Measurements from ENCODE around the gene SMC3. TPM values are rescaled to one million over a fixed set of nuclear protein-coding genes. Genes with fewer than 3 reads are reported as not detected.

The SMC3 gene
- total RNA-seq, 2 experiments from 2014 or later, result 46.8 to 48.0 TPM

DNA sequence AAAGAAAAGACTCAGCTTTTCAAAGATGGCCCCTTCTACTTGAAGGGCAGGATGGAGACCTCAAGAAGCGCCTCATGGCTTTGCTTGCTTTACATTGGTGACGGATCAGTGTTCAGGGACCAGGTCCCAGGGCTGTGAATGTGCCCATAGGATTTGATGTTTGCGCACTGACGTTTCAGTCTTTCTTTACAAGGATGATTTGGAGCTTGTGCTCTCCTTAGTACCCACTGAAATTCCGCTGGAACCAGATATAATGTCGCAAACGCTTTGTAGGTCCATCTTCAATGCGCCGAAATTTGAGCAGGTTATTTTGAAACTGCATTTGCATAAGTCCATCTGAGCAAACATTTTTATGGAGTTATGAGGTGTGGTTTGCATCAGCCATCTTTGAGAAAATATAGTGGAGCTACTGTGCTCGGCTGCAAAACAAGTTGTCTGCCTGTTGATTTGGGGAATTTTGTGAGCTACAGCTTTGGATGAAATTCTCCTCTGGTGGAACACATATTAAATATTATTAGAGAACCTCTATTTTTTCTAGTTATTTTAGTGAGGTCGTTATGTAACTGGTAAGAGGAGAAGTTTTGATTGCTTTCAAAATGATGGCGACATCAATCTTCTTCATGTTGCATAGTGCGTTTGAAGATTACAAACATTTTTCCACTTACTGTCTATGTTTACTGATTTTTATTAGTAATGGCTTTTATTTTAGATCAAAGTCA lies 79.1 kb downstream of the SMC3 start:
- Histone ChIP-seq H3K4me1 (ENCODE audit: insufficient read depth, low read length) (peaks cover 23% of the 10 kb centered on the region), H3K4me3 (ENCODE audit: low read length) (no peak overlapping the region), H3K27me3 (ENCODE audit: control insufficient read depth in 1 of 2, insufficient read depth in 2 of 2, low read length in 2 of 2) (peaks cover 43 to 64% of the 10 kb centered on the region in 2 experiments), H3K27ac (ENCODE audit: low read depth in 1 of 2, low read length in 2 of 2) (no peak overlapping the region), H3K9me3 (ENCODE audit: control insufficient read depth in 1 of 2, insufficient read depth in 1 of 2, low read length in 2 of 2) (peaks cover 0 to 6% of the 10 kb centered on the region in 2 experiments), H3K36me3 (ENCODE audit: insufficient read depth, low read length) (no peaks in the 10 kb centered on the region)
- POLR2A ChIA-PET, result no interaction called here
- H3K27ac Mint-ChIP-seq, result no peak overlapping the region
- peaks cover 27% of the 10 kb centered on the region for H3K4me1 Mint-ChIP-seq (ENCODE audit: low read depth)
- CTCF ChIA-PET, result interaction anchor here (1.6 kb wide), 1 partner anchor 25 kb away, joined by 6 read pairs; no protein-coding TSS in a partner anchor
- no peak overlapping the region for H3K4me3 Mint-ChIP-seq
- H3K36me3 Mint-ChIP-seq (ENCODE audit: low read depth), result no peaks in the 10 kb centered on the region
- H3K9me3 Mint-ChIP-seq, result no peaks in the 10 kb centered on the region
- intact Hi-C loops (cut with DNase I, micrococcal nuclease), result no loop called here
- ATAC-seq (ENCODE audit: poor library complexity) (no peak), DNase-seq (no peak)
- peaks cover 78% of the 10 kb centered on the region for H3K27me3 Mint-ChIP-seq
- TF ChIP-seq, protein P1, sequence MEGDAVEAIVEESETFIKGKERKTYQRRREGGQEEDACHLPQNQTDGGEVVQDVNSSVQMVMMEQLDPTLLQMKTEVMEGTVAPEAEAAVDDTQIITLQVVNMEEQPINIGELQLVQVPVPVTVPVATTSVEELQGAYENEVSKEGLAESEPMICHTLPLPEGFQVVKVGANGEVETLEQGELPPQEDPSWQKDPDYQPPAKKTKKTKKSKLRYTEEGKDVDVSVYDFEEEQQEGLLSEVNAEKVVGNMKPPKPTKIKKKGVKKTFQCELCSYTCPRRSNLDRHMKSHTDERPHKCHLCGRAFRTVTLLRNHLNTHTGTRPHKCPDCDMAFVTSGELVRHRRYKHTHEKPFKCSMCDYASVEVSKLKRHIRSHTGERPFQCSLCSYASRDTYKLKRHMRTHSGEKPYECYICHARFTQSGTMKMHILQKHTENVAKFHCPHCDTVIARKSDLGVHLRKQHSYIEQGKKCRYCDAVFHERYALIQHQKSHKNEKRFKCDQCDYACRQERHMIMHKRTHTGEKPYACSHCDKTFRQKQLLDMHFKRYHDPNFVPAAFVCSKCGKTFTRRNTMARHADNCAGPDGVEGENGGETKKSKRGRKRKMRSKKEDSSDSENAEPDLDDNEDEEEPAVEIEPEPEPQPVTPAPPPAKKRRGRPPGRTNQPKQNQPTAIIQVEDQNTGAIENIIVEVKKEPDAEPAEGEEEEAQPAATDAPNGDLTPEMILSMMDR (IDR thresholded peaks at IDR 0.05), result no peak

DNA sequence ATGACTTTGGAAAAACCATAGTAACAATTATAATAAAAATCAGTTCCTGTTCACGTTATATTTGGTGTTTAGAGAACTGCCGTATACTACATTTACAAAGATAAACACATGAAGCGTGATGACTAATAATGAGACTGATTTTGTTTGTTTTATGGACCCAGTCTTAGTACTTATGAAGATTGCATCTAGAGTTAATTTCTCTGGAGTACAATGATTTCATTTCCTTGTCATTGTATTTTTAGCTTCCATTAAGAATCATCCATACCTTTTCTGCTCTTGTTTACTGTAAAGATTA lies 79.6 kb downstream of the SMC3 start:
- Mint-ChIP-seq H3K9me3 (no peaks in the 10 kb centered on the region), H3K27ac (no peak overlapping the region), H3K27me3 (peaks cover 73% of the 10 kb centered on the region), H3K4me1 (ENCODE audit: low read depth) (peaks cover 23% of the 10 kb centered on the region), H3K36me3 (ENCODE audit: low read depth) (no peaks in the 10 kb centered on the region), H3K4me3 (no peak overlapping the region)
- intact Hi-C loops (cut with DNase I, micrococcal nuclease), result no loop called here
- ChIA-PET POLR2A (no interaction called here), CTCF (interaction anchor here (1.6 kb wide), 1 partner anchor 25 kb away, joined by 6 read pairs; no protein-coding TSS in a partner anchor)
- Histone ChIP-seq H3K9me3 (ENCODE audit: control insufficient read depth in 1 of 2, insufficient read depth in 1 of 2, low read length in 2 of 2) (peaks cover 0 to 6% of the 10 kb centered on the region in 2 experiments), H3K27me3 (ENCODE audit: control insufficient read depth in 1 of 2, insufficient read depth in 2 of 2, low read length in 2 of 2) (peaks cover 40 to 59% of the 10 kb centered on the region in 2 experiments), H3K36me3 (ENCODE audit: insufficient read depth, low read length) (no peaks in the 10 kb centered on the region), H3K4me1 (ENCODE audit: insufficient read depth, low read length) (peaks cover 24% of the 10 kb centered on the region), H3K4me3 (ENCODE audit: low read length) (no peak overlapping the region), H3K27ac (ENCODE audit: low read depth in 1 of 2, low read length in 2 of 2) (no peak overlapping the region)
- ATAC-seq (ENCODE audit: poor library complexity) (no peak), DNase-seq (no peak)
- TF ChIP-seq, protein P1 (IDR thresholded peaks at IDR 0.05), result no peak

DNA sequence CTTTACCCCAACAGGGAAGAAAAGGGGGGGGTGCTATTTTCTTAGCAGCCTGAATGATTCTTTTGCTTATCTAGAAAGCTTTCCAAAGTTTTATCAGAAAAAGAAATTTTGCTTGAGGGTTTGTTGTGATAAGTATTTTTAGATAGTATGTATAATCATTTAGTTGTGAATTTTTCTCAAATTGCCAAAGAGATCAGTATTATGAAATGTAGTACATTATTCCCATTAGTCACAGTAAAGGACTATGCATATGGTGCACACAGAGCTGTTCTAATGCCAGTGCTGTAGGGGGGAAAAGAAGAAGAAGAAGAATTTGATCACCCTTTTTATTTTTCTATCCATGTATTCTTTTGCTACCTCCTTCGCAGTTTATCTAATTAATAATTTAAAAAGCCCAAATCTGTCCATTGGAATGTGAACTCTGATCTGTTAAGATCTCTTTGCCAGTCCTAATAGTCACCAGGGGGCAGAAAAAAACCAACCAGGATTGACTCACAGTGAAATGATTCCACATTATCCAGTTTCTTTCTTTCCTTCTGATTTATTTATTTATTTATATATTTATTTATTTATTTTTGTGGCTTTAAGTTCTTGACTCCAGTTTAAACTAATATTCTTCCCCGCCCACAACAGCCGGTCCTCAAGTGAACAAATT lies 81.3 kb downstream of the SMC3 start:
- H3K4me1 Mint-ChIP-seq (ENCODE audit: low read depth), result peaks cover 9% of the 10 kb centered on the region
- H3K36me3 ChIP-seq (ENCODE audit: insufficient read depth, low read length), result no peaks in the 10 kb centered on the region
- H3K9me3 ChIP-seq (ENCODE audit: control insufficient read depth in 1 of 2, insufficient read depth in 1 of 2, low read length in 2 of 2), result no peaks in the 10 kb centered on the region
- no peak overlapping the region for H3K27ac Mint-ChIP-seq
- H3K4me3 Mint-ChIP-seq, result no peak overlapping the region
- H3K27me3 ChIP-seq (ENCODE audit: control insufficient read depth in 1 of 2, insufficient read depth in 2 of 2, low read length in 2 of 2), result peaks cover 26 to 42% of the 10 kb centered on the region in 2 experiments
- no peaks in the 10 kb centered on the region for H3K9me3 Mint-ChIP-seq
- ChIA-PET POLR2A (no interaction called here), CTCF (interaction anchor here (0.9 to 1.3 kb wide), 3 partner anchors 7 to 22 kb away, joined by 3 read pairs; no protein-coding TSS in a partner anchor)
- peaks cover 57% of the 10 kb centered on the region for H3K27me3 Mint-ChIP-seq
- H3K36me3 Mint-ChIP-seq (ENCODE audit: low read depth), result no peaks in the 10 kb centered on the region
- DNase-seq, result no peak
- H3K4me1 ChIP-seq (ENCODE audit: insufficient read depth, low read length), result peaks cover 13% of the 10 kb centered on the region
- intact Hi-C loops (cut with DNase I, micrococcal nuclease), result no loop called here
- no peak for ATAC-seq (ENCODE audit: poor library complexity)
- TF ChIP-seq, protein P1 (IDR thresholded peaks at IDR 0.05), result no peak
- H3K27ac ChIP-seq (ENCODE audit: low read depth in 1 of 2, low read length in 2 of 2), result no peak overlapping the region
- H3K4me3 ChIP-seq (ENCODE audit: low read length), result no peak overlapping the region
